Measurements from ENCODE around the gene INIP. TPM values are rescaled to one million over a fixed set of nuclear protein-coding genes. Genes with fewer than 3 reads are reported as not detected.
A peak's percentile ranks its signal among the peaks of the same experiment; 100 is the strongest.

The INIP gene, protein sequence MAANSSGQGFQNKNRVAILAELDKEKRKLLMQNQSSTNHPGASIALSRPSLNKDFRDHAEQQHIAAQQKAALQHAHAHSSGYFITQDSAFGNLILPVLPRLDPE
- 21.1 to 25.6 TPM (median 23.3 TPM) in 3 replicates for total RNA-seq

DNA sequence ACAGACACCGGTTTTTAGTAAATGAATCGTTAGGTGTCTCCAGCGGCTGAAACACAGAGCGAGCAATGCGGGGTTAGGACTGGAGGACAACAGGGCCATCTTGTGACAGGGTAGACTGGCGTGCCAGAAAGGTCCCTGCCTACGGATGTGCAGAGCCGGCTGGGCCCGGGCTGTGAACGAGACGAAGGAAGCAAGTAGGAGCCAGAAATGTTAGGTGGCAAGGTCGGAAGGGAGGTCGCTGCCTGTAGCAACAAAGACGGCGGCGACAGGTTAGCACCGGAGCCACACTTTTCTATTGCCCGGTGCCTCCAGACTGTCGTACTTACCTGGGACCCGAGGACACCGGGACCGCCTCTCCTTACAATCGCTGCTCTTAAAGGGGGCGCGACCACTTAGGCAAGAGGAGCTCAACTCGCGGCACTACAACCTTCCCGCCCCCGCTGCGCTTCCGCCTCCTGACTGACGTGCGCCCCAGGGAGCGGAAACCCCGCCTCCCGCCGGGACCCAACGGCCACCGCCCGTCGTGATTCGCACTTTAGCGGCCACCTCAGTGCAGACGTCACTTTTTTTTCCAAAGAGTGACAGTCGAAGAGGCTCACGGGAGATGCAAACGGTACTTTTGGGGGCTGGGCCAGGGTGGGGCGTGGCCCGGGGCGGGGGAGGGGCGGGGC lies at the start of gene INIP:
Gene INIP (minus strand): TSS at position 457 of the 671 bp plus-strand sequence. CDS start 1,632 bp downstream, outside the sequence.
- H3K36me3 Mint-ChIP-seq, result peaks cover 9% of the 10 kb centered on the region
- H3K4me1 Mint-ChIP-seq, result peaks cover 7% of the 10 kb centered on the region
- no peaks in the 10 kb centered on the region for H3K27me3 Mint-ChIP-seq (ENCODE audit: low read depth)
- peak within 1 kb of the TSS; percentile 98 for H3K4me3 Mint-ChIP-seq
- peaks cover 4% of the 10 kb centered on the region for H3K9me3 Mint-ChIP-seq
- H3K27ac Mint-ChIP-seq, result peak within 1 kb of the TSS; percentile 99
- peak; percentile 85 to 93 for DNase-seq (ENCODE audit: low spot score in 2 of 2, unreplicated experiment in 2 of 2)
- TF ChIP-seq, protein P1, sequence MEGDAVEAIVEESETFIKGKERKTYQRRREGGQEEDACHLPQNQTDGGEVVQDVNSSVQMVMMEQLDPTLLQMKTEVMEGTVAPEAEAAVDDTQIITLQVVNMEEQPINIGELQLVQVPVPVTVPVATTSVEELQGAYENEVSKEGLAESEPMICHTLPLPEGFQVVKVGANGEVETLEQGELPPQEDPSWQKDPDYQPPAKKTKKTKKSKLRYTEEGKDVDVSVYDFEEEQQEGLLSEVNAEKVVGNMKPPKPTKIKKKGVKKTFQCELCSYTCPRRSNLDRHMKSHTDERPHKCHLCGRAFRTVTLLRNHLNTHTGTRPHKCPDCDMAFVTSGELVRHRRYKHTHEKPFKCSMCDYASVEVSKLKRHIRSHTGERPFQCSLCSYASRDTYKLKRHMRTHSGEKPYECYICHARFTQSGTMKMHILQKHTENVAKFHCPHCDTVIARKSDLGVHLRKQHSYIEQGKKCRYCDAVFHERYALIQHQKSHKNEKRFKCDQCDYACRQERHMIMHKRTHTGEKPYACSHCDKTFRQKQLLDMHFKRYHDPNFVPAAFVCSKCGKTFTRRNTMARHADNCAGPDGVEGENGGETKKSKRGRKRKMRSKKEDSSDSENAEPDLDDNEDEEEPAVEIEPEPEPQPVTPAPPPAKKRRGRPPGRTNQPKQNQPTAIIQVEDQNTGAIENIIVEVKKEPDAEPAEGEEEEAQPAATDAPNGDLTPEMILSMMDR (IDR thresholded peaks at IDR 0.05; ENCODE audit: unreplicated experiment), result no peak

DNA sequence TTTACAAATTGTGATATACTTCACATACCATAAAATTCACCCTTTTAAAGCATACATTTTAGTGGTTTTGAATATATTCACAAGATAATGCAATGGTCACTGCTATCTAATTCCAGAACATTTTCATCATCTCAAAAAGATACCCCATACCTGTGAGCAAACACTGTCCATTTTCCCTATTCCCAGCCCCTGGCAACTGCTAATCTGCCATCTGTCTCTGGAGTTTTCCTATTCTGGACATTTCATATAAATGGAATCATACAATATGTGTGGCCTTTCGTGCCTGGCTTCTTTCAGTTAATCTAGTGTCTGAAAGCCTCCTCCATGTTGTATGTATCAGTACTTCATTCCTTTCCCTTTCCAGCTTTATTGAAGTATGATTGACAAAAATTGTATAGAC lies 47.4 kb upstream of the INIP start:
- TF ChIP-seq, protein P1 (IDR thresholded peaks at IDR 0.05; ENCODE audit: unreplicated experiment), result no peak
- peaks cover 20% of the 10 kb centered on the region for H3K36me3 Mint-ChIP-seq
- no peak for DNase-seq (ENCODE audit: low spot score in 2 of 2, unreplicated experiment in 2 of 2)
- no peak overlapping the region for H3K4me3 Mint-ChIP-seq
- peaks cover 11% of the 10 kb centered on the region for H3K9me3 Mint-ChIP-seq
- H3K27me3 Mint-ChIP-seq (ENCODE audit: low read depth), result no peaks in the 10 kb centered on the region
- H3K27ac Mint-ChIP-seq, result no peak overlapping the region
- H3K4me1 Mint-ChIP-seq, result peaks cover 8% of the 10 kb centered on the region

DNA sequence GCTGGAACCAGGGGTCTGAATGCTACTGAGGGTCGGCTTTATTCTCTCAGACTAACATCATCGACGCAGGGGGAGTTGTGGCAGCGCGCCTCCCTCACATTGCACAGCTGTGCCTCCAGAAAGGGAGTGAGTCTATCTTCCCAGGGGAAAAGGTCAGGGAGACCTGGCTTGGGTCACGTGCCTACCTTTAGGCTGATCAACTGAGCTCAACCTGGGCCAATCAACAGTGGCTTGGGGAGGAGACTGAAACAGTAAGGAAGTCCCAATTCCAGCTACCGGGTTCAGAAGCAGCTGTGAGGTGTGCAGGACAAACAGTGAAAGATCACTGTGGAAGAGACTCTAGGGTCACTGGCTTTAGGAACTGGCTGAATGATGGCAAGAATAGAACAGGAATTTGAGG lies 46.9 kb upstream of the INIP start:
- no peak for DNase-seq (ENCODE audit: low spot score in 2 of 2, unreplicated experiment in 2 of 2)
- peaks cover 8% of the 10 kb centered on the region for H3K4me1 Mint-ChIP-seq
- H3K27ac Mint-ChIP-seq, result peak overlapping the region; percentile 47
- TF ChIP-seq, protein P1 (IDR thresholded peaks at IDR 0.05; ENCODE audit: unreplicated experiment), result no peak
- H3K4me3 Mint-ChIP-seq, result no peak overlapping the region
- H3K27me3 Mint-ChIP-seq (ENCODE audit: low read depth), result no peaks in the 10 kb centered on the region
- H3K36me3 Mint-ChIP-seq, result peaks cover 19% of the 10 kb centered on the region
- H3K9me3 Mint-ChIP-seq, result peaks cover 11% of the 10 kb centered on the region

- H3K27ac Mint-ChIP-seq, result no peak overlapping the region
- no peaks in the 10 kb centered on the region for H3K27me3 Mint-ChIP-seq (ENCODE audit: low read depth)
- H3K4me1 Mint-ChIP-seq, result peaks cover 8% of the 10 kb centered on the region
- TF ChIP-seq, protein P1 (IDR thresholded peaks at IDR 0.05; ENCODE audit: unreplicated experiment), result no peak
- H3K36me3 Mint-ChIP-seq, result peaks cover 17% of the 10 kb centered on the region
- peaks cover 11% of the 10 kb centered on the region for H3K9me3 Mint-ChIP-seq
- H3K4me3 Mint-ChIP-seq, result no peak overlapping the region
- DNase-seq (ENCODE audit: low spot score in 2 of 2, unreplicated experiment in 2 of 2), result no peak
Observed at GRCh38 chr9:112764344-112764743, 46.4 kb upstream of the INIP start.

- Mint-ChIP-seq H3K27me3 (ENCODE audit: low read depth) (no peaks in the 10 kb centered on the region), H3K4me3 (no peak overlapping the region), H3K4me1 (peaks cover 8% of the 10 kb centered on the region), H3K9me3 (peaks cover 11% of the 10 kb centered on the region), H3K36me3 (peaks cover 11% of the 10 kb centered on the region), H3K27ac (no peak overlapping the region)
- TF ChIP-seq, protein P1 (IDR thresholded peaks at IDR 0.05; ENCODE audit: unreplicated experiment), result no peak
- no peak for DNase-seq (ENCODE audit: low spot score in 2 of 2, unreplicated experiment in 2 of 2)
Observed at GRCh38 chr9:112762726-112763518, 45.0 kb upstream of the INIP start.

Data from mesothelial cell of epicardium (in vitro differentiated cells).